HCT116 (cell line): ENCODE data around the gene CYBA. TPM values are rescaled to one million over a fixed set of nuclear protein-coding genes. Genes with fewer than 3 reads are reported as not detected.
A peak's percentile ranks its signal among the peaks of the same experiment; 100 is the strongest.

Experiments used
- ATAC-seq: fragments of 200-7000 bp; cut with Tn5 transposase; 2 replicates; pipeline ENCODE4 v1.9.1; 2020; ENCODE audit warnings: mild to moderate bottlenecking, moderate library complexity
- Bru-seq: library from RNA; stranded (reverse); fragments of 400-500 nt; gene quantifications from one replicate; lab custom pipeline; 2021; lab: Mats Ljungman, UMichigan
- BruChase-seq, 2 experiments: library from RNA; stranded (reverse); fragments of 400-500 nt; gene quantifications; one replicate each; lab custom pipeline; 2021; lab: Mats Ljungman, UMichigan
- BruUV-seq: library from RNA; stranded (reverse); fragments of 400-500 nt; replicated peaks from 2 replicates; lab custom pipeline; 2021; lab: Mats Ljungman, UMichigan
- CTCF ChIA-PET: fragments of 300-600 bp; sonication (Branson Sonifier 250); formaldehyde crosslinking; loops from one replicate; lab custom pipeline; 2021; ENCODE audit warnings: antibody characterized with exemption; lab: Charles Lee
- POLR2A ChIA-PET: fragments of 300-600, 350-600 bp; sonication (Branson Sonifier 250); formaldehyde crosslinking; loops from one replicate; lab custom pipeline; 2021; ENCODE audit warnings: antibody characterized with exemption; lab: Charles Lee
- RAD21 ChIA-PET, 2 experiments: fragments of 300-600 bp; sonication (Branson Sonifier 250); formaldehyde crosslinking; loops; one replicate each; lab custom pipeline; 2023; ENCODE audit warnings: low total read pairs in 2 of 2; ENCODE audit not compliant: uncharacterized antibody in 2 of 2, unreplicated experiment in 2 of 2, low non-redundant PET in 1 of 2; lab: Charles Lee
- DNase-seq: peaks from one replicate; pipeline ENCODE4 v3.0.0-alpha.2; 2010; ENCODE audit warnings: low read depth, low spot score
- H2AFZ ChIP-seq: fragments of 200-600 bp; shearing (Covaris generic), sonication (generic); 2 replicates; pipeline ENCODE4 v1.6.1; 2017; ENCODE audit warnings: low read depth, mixed run types, mixed read lengths, antibody characterized with exemption, low read length; ENCODE audit not compliant: poor library complexity, severe bottlenecking
- H3K27ac ChIP-seq: 2 replicates; pipeline ENCODE4 v1.5.1; 2012; ENCODE audit warnings: low read depth, low read length
- H3K27me3 ChIP-seq: fragments of 200-600 bp; sonication (generic); 2 replicates; pipeline ENCODE4 v1.6.1; 2016; ENCODE audit warnings: mixed run types, low read length, mixed read lengths; ENCODE audit not compliant: insufficient read depth
- H3K36me3 ChIP-seq, 2 experiments: fragments of 200-500 bp in 1 of 2; fragments of 200-600 bp in 1 of 2; sonication (Bioruptor generic) in 1 of 2; sonication (generic) in 1 of 2; 2 replicates each; pipeline versions ENCODE4 v1.5.1 to v1.6.1; 2014 to 2016; ENCODE audit warnings: low read length in 2 of 2, inconsistent platforms in 1 of 2, mixed read lengths in 1 of 2, mixed run types in 1 of 2; ENCODE audit not compliant: insufficient read depth in 2 of 2, control insufficient read depth in 1 of 2
- H3K4me1 ChIP-seq, 2 experiments: fragments of 200-600 bp in 1 of 2; sonication (generic) in 1 of 2; 2 replicates each; pipeline versions ENCODE4 v1.5.1 to v1.6.1; 2012 to 2017; ENCODE audit warnings: low read length in 2 of 2, inconsistent platforms in 1 of 2, mild to moderate bottlenecking in 1 of 2, mixed read lengths in 1 of 2, mixed run types in 1 of 2, moderate library complexity in 1 of 2; ENCODE audit not compliant: insufficient read depth in 2 of 2, control insufficient read depth in 1 of 2
- H3K4me2 ChIP-seq: fragments of 200-600 bp; sonication (generic); 2 replicates; pipeline ENCODE4 v1.6.1; 2017; ENCODE audit warnings: mixed run types, low read length, mixed read lengths
- H3K4me3 ChIP-seq, 2 experiments: fragments of 200-600 bp in 1 of 2; sonication (generic) in 1 of 2; replicated peaks in 1 of 2; 2 replicates each; pipeline ENCODE4 v1.5.1; 2011 to 2016; ENCODE audit warnings: low read length in 2 of 2, control low read depth in 1 of 2, low read depth in 1 of 2, mild to moderate bottlenecking in 1 of 2, mixed read lengths in 1 of 2, mixed run types in 1 of 2
- H3K79me2 ChIP-seq: fragments of 200-600 bp; sonication (generic); 2 replicates; pipeline ENCODE4 v1.6.1; 2017; ENCODE audit warnings: mild to moderate bottlenecking, mixed run types, low read length, moderate library complexity, mixed read lengths; ENCODE audit not compliant: insufficient read depth
- H3K9ac ChIP-seq: fragments of 200-600 bp; sonication (generic); 2 replicates; pipeline ENCODE4 v1.6.1; 2016; ENCODE audit warnings: low read length, mixed read lengths
- H3K9me2 ChIP-seq: fragments of 200-600 bp; sonication (generic), shearing (Covaris generic); 2 replicates; pipeline ENCODE4 v1.6.1; 2017; ENCODE audit warnings: mixed run types, mild to moderate bottlenecking, moderate library complexity; ENCODE audit not compliant: insufficient read depth
- H3K9me3 ChIP-seq, 2 experiments: fragments of 200-500 bp in 1 of 2; fragments of 200-600 bp in 1 of 2; sonication (Bioruptor generic) in 1 of 2; sonication (generic) in 1 of 2; 2 replicates each; pipeline ENCODE4 v1.6.1; 2014 to 2017; ENCODE audit warnings: low read length in 2 of 2, mixed read lengths in 2 of 2, inconsistent platforms in 1 of 2, low read depth in 1 of 2, mild to moderate bottlenecking in 1 of 2, mixed run types in 1 of 2, moderate library complexity in 1 of 2; ENCODE audit not compliant: control insufficient read depth in 1 of 2, insufficient read depth in 1 of 2
- H4K20me1 ChIP-seq: fragments of 200-600 bp; sonication (generic), shearing (Covaris generic); 2 replicates; pipeline ENCODE4 v1.6.1; 2017; ENCODE audit warnings: mixed run types, mild to moderate bottlenecking, moderate library complexity; ENCODE audit not compliant: insufficient read depth
- CBX3 ChIP-seq: IDR thresholded peaks from 2 replicates; pipeline ENCODE4 v1.6.1; 2012; ENCODE audit warnings: low read depth
- CEBPB ChIP-seq: IDR thresholded peaks from 2 replicates; pipeline ENCODE4 v1.6.1; 2012; ENCODE audit warnings: low read depth
- EGR1 ChIP-seq: IDR thresholded peaks from 2 replicates; pipeline ENCODE4 v1.6.1; 2012; ENCODE audit warnings: low read depth
- ELF1 ChIP-seq: IDR thresholded peaks from 2 replicates; pipeline ENCODE4 v1.6.1; 2012; ENCODE audit warnings: low read depth, borderline replicate concordance
- EZH2phosphoT487 ChIP-seq: fragments of 200-600 bp; IDR thresholded peaks from 2 replicates; pipeline ENCODE4 v1.6.1; 2018; ENCODE audit warnings: antibody characterized with exemption, borderline replicate concordance
- MAX ChIP-seq: IDR thresholded peaks from 2 replicates; pipeline ENCODE4 v1.6.1; 2012
- POLR2A ChIP-seq: IDR thresholded peaks from 2 replicates; pipeline ENCODE4 v1.7.0; 2011; ENCODE audit warnings: borderline replicate concordance; ENCODE audit not compliant: insufficient read depth, insufficient read length; ENCODE audit errors: extremely low read depth
- POLR2AphosphoS5 ChIP-seq: IDR thresholded peaks from 2 replicates; pipeline ENCODE4 v1.6.1; 2011; ENCODE audit warnings: mild to moderate bottlenecking, low read depth, low read length, moderate library complexity
- RAD21 ChIP-seq: IDR thresholded peaks from 2 replicates; pipeline ENCODE4 v1.6.1; 2012; ENCODE audit warnings: low read depth, mild to moderate bottlenecking
- SIN3A ChIP-seq: IDR thresholded peaks from 2 replicates; pipeline ENCODE4 v1.6.1; 2012; ENCODE audit warnings: low read depth
- SP1 ChIP-seq: IDR thresholded peaks from 2 replicates; pipeline ENCODE4 v1.6.1; 2012; ENCODE audit warnings: low read depth
- SRF ChIP-seq: IDR thresholded peaks from 2 replicates; pipeline ENCODE4 v1.6.1; 2012; ENCODE audit warnings: low read depth
- YY1 ChIP-seq: IDR thresholded peaks from 2 replicates; pipeline ENCODE4 v1.6.1; 2011; ENCODE audit warnings: low read length, low read depth, moderate library complexity, mild to moderate bottlenecking; ENCODE audit not compliant: insufficient replicate concordance; ENCODE audit errors: extremely low read depth
- ZFX ChIP-seq: fragments of 450-650 bp; IDR thresholded peaks from 2 replicates; pipeline ENCODE4 v1.6.1; 2017
- ZNF274 ChIP-seq: fragments of 200-500 bp; sonication (Bioruptor generic); IDR thresholded peaks from 2 replicates; pipeline ENCODE4 v1.6.1; 2014; ENCODE audit warnings: mild to moderate bottlenecking, low read depth, low read length, inconsistent platforms
- intact Hi-C: fragments of 100-400 bp; cut with micrococcal nuclease; formaldehyde crosslinking; loops from 2 replicates; pipeline ENCODE4 v1.10.0; 2022
- long read RNA-seq: library from polyadenylated mRNA; unstranded; transcript quantifications from one replicate; pipeline ENCODE4 v2.0.0, GENCODE V29; 2021; ENCODE audit not compliant: unreplicated experiment
- polyA plus RNA-seq: library from polyadenylated mRNA; unstranded; fragments of >200 nt; gene quantifications from 2 replicates; pipeline ENCODE4 v1.2.1, GENCODE V29; 2012; ENCODE audit warnings: missing spikeins
- total RNA-seq: library from RNA; stranded (reverse); gene quantifications from one replicate; pipeline ENCODE4 v1.2.1, GENCODE V29; 2021; ENCODE audit not compliant: unreplicated experiment
- TF ChIP-seq, protein P1 (sequence below), 3 experiments: fragments of 200-600 bp in 1 of 3; sonication (generic) in 1 of 3; IDR thresholded peaks in 2 of 3; conservative IDR thresholded peaks in 1 of 3; 2 replicates each; pipeline ENCODE4 v1.5.1; 2012 to 2017; ENCODE audit warnings: low read depth in 2 of 3, low read length in 2 of 3, antibody characterized with exemption in 1 of 3, borderline replicate concordance in 1 of 3, control low read depth in 1 of 3, mild to moderate bottlenecking in 1 of 3, mixed read lengths in 1 of 3, mixed run types in 1 of 3, moderate library complexity in 1 of 3; ENCODE audit not compliant: insufficient read depth in 1 of 3

Gene CYBA
- total RNA-seq, result 321 TPM
- 329 and 359 TPM in 2 replicates for polyA plus RNA-seq
- Bru-seq, nascent RNA, result percentile 81 among the genes with signal in this experiment
- percentile 82 among the genes with signal in this experiment for BruChase-seq, experiment 1, labeled RNA remaining after a 6-hour chase
- percentile 88 among the genes with signal in this experiment for BruChase-seq, experiment 2, labeled RNA remaining after a 2-hour chase
- long read RNA-seq, transcript CYBA-201 (6 exons, 797 nt), result major isoform, 211 of 272 reads
- long read RNA-seq, partial matches to known transcripts, result 22 of 272 reads
- long read RNA-seq, other reads (novel, unspliced or antisense), result 39 of 272 reads

DNA sequence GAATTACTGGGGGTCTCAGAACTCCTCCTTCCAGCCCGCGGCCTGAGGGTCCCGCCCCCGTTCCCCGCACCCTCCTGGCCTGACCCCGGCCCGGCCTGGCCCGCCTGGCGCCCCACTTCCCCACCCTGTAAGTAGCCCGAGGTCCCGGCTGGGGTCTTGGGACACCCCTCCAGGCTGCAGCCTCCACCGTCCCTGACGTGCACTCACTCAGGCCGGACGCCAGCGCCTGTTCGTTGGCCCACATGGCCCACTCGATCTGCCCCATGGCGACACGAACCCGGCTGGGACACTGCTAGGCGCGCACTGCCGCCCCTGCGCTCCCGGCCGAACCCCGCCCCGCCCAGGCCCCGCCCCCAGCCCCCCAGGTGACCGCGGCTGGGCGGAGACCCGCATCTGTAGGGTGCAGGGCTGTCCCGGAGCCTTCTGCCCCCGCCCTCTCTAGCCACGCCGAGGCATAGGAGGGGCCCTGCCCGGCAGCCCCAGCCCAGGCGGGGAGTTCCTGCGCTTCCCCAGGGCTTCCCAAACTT is at the start of gene CYBA:
Gene CYBA (minus strand): TSS at position 305 of the 527 bp plus-strand sequence. CDS start 40 bp downstream, at position 265.
- Histone ChIP-seq H3K9me2 (no peaks in the 10 kb centered on the region), H3K4me1 (peaks cover 16 to 26% of the 10 kb centered on the region in 2 experiments), H3K4me2 (peak within 1 kb of the TSS; percentile 95), H2AFZ (no peak within 1 kb of the TSS), H4K20me1 (no peaks in the 10 kb centered on the region), H3K4me3 (peak within 1 kb of the TSS; percentile 92 to 99), H3K9me3 (no peaks in the 10 kb centered on the region), H3K9ac (peak within 1 kb of the TSS; percentile 98), H3K36me3 (peaks cover 4 to 10% of the 10 kb centered on the region in 2 experiments; a peak in 1 of 4 replicates), H3K79me2 (peaks cover 36% of the 10 kb centered on the region), H3K27me3 (no peaks in the 10 kb centered on the region), H3K27ac (peak within 1 kb of the TSS; percentile 86)
- POLR2A ChIA-PET, result no interaction called here
- RAD21 ChIA-PET, result no interaction called here
- ATAC-seq (peak; percentile 94), DNase-seq (peak; percentile 57)
- intact Hi-C loops, result loop anchor here (5.0 kb wide), 1 partner anchor 199 kb away; the partner anchor contains the start of gene ZFPM1
- CTCF ChIA-PET, result no interaction called here
- TF ChIP-seq POLR2AphosphoS5, result peak; percentile 98
- TF ChIP-seq YY1, result no peak
- peak; percentile 86; the same call in 1 of the 2 replicates for TF ChIP-seq ZFX
- peak; percentile 77 for TF ChIP-seq POLR2A
- BruUV-seq, result no TSS peak

DNA sequence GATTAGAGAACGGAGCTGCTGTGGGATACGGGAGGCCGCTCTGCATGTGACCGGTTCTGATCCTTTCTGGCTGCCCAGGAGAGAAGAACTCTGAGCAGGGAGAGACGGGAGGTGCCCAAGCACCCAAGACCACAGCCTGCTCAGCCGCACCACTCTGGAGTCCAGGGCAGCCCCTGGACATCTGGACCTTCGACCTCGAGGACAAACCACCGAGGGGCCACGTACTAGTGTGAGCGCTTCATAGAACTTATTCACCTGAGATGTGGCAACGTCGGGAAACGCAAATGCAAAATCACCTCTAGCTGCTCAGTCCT is 49.4 kb upstream of the CYBA start:
- Histone ChIP-seq H3K27ac (no peak overlapping the region), H4K20me1 (no peaks in the 10 kb centered on the region), H3K4me3 (no peak overlapping the region), H3K9me3 (no peaks in the 10 kb centered on the region), H3K27me3 (no peaks in the 10 kb centered on the region), H3K4me1 (peaks cover 5 to 6% of the 10 kb centered on the region in 2 experiments; a peak in 3 of 4 replicates), H3K4me2 (no peak overlapping the region), H2AFZ (no peak overlapping the region), H3K79me2 (peaks cover 6% of the 10 kb centered on the region), H3K9ac (no peak overlapping the region), H3K9me2 (no peaks in the 10 kb centered on the region), H3K36me3 (peaks cover 2 to 3% of the 10 kb centered on the region in 2 experiments; a peak in 1 of 4 replicates)
- DNase-seq (no peak), ATAC-seq (no peak)
- ChIA-PET CTCF (no interaction called here), POLR2A (no interaction called here), RAD21 (interaction anchor here in 1 of 2 experiments (0.7 kb wide), 1 partner anchor 28 kb away, joined by 3 read pairs; no protein-coding TSS in a partner anchor)
- no TSS peak for BruUV-seq
- intact Hi-C loops, result no loop called here
- TF ChIP-seq, protein P1, sequence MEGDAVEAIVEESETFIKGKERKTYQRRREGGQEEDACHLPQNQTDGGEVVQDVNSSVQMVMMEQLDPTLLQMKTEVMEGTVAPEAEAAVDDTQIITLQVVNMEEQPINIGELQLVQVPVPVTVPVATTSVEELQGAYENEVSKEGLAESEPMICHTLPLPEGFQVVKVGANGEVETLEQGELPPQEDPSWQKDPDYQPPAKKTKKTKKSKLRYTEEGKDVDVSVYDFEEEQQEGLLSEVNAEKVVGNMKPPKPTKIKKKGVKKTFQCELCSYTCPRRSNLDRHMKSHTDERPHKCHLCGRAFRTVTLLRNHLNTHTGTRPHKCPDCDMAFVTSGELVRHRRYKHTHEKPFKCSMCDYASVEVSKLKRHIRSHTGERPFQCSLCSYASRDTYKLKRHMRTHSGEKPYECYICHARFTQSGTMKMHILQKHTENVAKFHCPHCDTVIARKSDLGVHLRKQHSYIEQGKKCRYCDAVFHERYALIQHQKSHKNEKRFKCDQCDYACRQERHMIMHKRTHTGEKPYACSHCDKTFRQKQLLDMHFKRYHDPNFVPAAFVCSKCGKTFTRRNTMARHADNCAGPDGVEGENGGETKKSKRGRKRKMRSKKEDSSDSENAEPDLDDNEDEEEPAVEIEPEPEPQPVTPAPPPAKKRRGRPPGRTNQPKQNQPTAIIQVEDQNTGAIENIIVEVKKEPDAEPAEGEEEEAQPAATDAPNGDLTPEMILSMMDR (IDR thresholded peaks at IDR 0.05 in 2 of 3, conservative IDR thresholded peaks at IDR 0.05 in 1 of 3; ENCODE audit: borderline replicate concordance in 1 of 3, insufficient read depth in 1 of 3, low read depth in 2 of 3, low read length in 2 of 3), result no peak
- TF ChIP-seq EGR1 (no peak), CEBPB (no peak), POLR2AphosphoS5 (no peak), ELF1 (no peak), CBX3 (no peak), SP1 (no peak), ZNF274 (no peak), EZH2phosphoT487 (no peak), RAD21 (no peak), MAX (no peak), SIN3A (no peak), SRF (no peak)
